ENCODE data around the gene AKAP6.
A peak's percentile ranks its signal among the peaks of the same experiment; 100 is the strongest.
"Not testable (repeated sequence)": the region's sequence is repeated elsewhere in the genome, so short reads cannot be mapped to it uniquely, and the experiment has no call there.

Gene AKAP6

GRCh38 chr14:32545506-32546210 lies 216.6 kb downstream of the AKAP6 start:
- no peak for FAIRE-seq

- no peak for FAIRE-seq
These were observed 217.1 kb downstream of the AKAP6 start for GRCh38 chr14:32546246-32546645.

GRCh38 chr14:32552766-32553165 lies 223.7 kb downstream of the AKAP6 start:
- no peak for FAIRE-seq

- no peak for FAIRE-seq
These were observed 229.9 kb downstream of the AKAP6 start for GRCh38 chr14:32559048-32559447.

GRCh38 chr14:32559590-32559989 lies 230.5 kb downstream of the AKAP6 start:
- FAIRE-seq: no peak

GRCh38 chr14:32560209-32560857 lies 231.2 kb downstream of the AKAP6 start:
- peak; percentile 28 for FAIRE-seq

GRCh38 chr14:32561520-32561919 lies 232.4 kb downstream of the AKAP6 start:
- FAIRE-seq: no peak

GRCh38 chr14:32564596-32564995 lies 235.5 kb downstream of the AKAP6 start:
- FAIRE-seq: no peak

GRCh38 chr14:32565256-32565655 lies 236.2 kb downstream of the AKAP6 start:
- FAIRE-seq: no peak

- no peak for FAIRE-seq
These were observed 238.7 kb downstream of the AKAP6 start for GRCh38 chr14:32567543-32568384.

GRCh38 chr14:32571551-32571950 lies 242.5 kb downstream of the AKAP6 start:
- FAIRE-seq: no peak

GRCh38 chr14:32571995-32572866 lies 243.1 kb downstream of the AKAP6 start:
- no peak for FAIRE-seq

GRCh38 chr14:32572867-32573150 lies 243.7 kb downstream of the AKAP6 start:
- FAIRE-seq: no peak

- no peak for FAIRE-seq
These were observed 245.2 kb downstream of the AKAP6 start for GRCh38 chr14:32574269-32574668.

GRCh38 chr14:32576088-32576795 lies 247.1 kb downstream of the AKAP6 start:
- FAIRE-seq: peak; percentile 90

GRCh38 chr14:32576977-32577376 lies 247.9 kb downstream of the AKAP6 start:
- FAIRE-seq: no peak

- FAIRE-seq: no peak
These were observed 249.1 kb downstream of the AKAP6 start for GRCh38 chr14:32578181-32578580.

GRCh38 chr14:32583427-32583826 lies 254.3 kb downstream of the AKAP6 start:
- FAIRE-seq: not testable (repeated sequence)

- FAIRE-seq: no peak
These were observed 255.0 kb downstream of the AKAP6 start for GRCh38 chr14:32584079-32584478.

- FAIRE-seq: no peak
These were observed 258.4 kb downstream of the AKAP6 start for GRCh38 chr14:32587461-32587860.

- FAIRE-seq: peak; percentile 66
These were observed 259.6 kb downstream of the AKAP6 start for GRCh38 chr14:32588448-32589320.
